HG02970 (cell line): Measurements from ENCODE around the gene PAGR1.
"Not testable (repeated sequence)": the region's sequence is repeated elsewhere in the genome, so short reads cannot be mapped to it uniquely, and the experiment has no call there.

Experiments
- ATAC-seq: cut with Tn5 transposase; IDR thresholded peaks from one replicate; pipeline ENCODE4 v1.9.1; 2021; ENCODE audit warnings: mild to moderate bottlenecking, moderate library complexity, moderate number of reproducible peaks; ENCODE audit not compliant: unreplicated experiment, low FRiP score

Gene PAGR1

GRCh38 chr16:29862383-29862883 is 46.5 kb downstream of the PAGR1 start:
- no peak for ATAC-seq

GRCh38 chr16:29862884-29863668 is 47.1 kb downstream of the PAGR1 start, which contains the start of gene CDIPT:
Gene CDIPT (minus strand): TSS chr16:29863226. CDS start chr16:29862857, 369 bp downstream.
- peak; percentile 81 for ATAC-seq

GRCh38 chr16:29863669-29863984 is 47.7 kb downstream of the PAGR1 start:
- no peak for ATAC-seq

GRCh38 chr16:29864205-29864604 is 48.3 kb downstream of the PAGR1 start:
- ATAC-seq, result no peak

GRCh38 chr16:29868396-29869009 is 52.6 kb downstream of the PAGR1 start:
- ATAC-seq, result no peak

GRCh38 chr16:29869067-29869466 is 53.1 kb downstream of the PAGR1 start:
- ATAC-seq, result not testable (repeated sequence)
